WTC11 (cell line): ENCODE data around the gene RPTOR. TPM values are rescaled to one million over a fixed set of nuclear protein-coding genes. Genes with fewer than 3 reads are reported as not detected.

Experiments
- ATAC-seq: fragments of 200-7000 bp; cut with Tn5 transposase; 2 replicates; pipeline ENCODE4 v1.10.0; 2021; ENCODE audit warnings: mild to moderate bottlenecking, moderate library complexity
- CTCF ChIA-PET: fragments of 300-600 bp; sonication (Branson Sonifier 250); formaldehyde crosslinking; loops from one replicate; lab custom pipeline; 2021; ENCODE audit warnings: antibody characterized with exemption; lab: Charles Lee
- POLR2A ChIA-PET: fragments of 350-600 bp; sonication (Branson Sonifier 250); formaldehyde crosslinking; loops from one replicate; lab custom pipeline; 2021; ENCODE audit warnings: antibody characterized with exemption; lab: Charles Lee
- DNase-seq: peaks from one replicate; pipeline ENCODE4 v3.0.0; 2021; ENCODE audit warnings: low spot score
- H3K27ac Mint-ChIP-seq: 2 replicates; pipeline ENCODE4 v1.8.0; 2021; ENCODE audit warnings: mixed read lengths
- H3K27me3 Mint-ChIP-seq: 2 replicates; pipeline ENCODE4 v1.8.0; 2021; ENCODE audit warnings: low read depth, mild to moderate bottlenecking, moderate library complexity, mixed read lengths
- H3K36me3 Mint-ChIP-seq: 2 replicates; pipeline ENCODE4 v1.8.0; 2021; ENCODE audit warnings: mixed read lengths
- H3K4me1 Mint-ChIP-seq: 2 replicates; pipeline ENCODE4 v1.8.0; 2022; ENCODE audit warnings: mixed read lengths
- H3K4me3 Mint-ChIP-seq: 2 replicates; pipeline ENCODE4 v1.8.0; 2021; ENCODE audit warnings: mild to moderate bottlenecking, moderate library complexity, mixed read lengths
- H3K9me3 Mint-ChIP-seq: 2 replicates; pipeline ENCODE4 v1.8.0; 2021; ENCODE audit warnings: mixed read lengths
- CBFB ChIP-seq: sonication (generic); formaldehyde crosslinking; IDR thresholded peaks from 2 replicates; pipeline ENCODE4 v1.8.1; 2022; ENCODE audit warnings: mild to moderate bottlenecking, low read depth, missing genetic modification reagents
- CREM ChIP-seq: sonication (generic); formaldehyde crosslinking; IDR thresholded peaks from 2 replicates; pipeline ENCODE4 v1.8.1; 2022; ENCODE audit warnings: mild to moderate bottlenecking, missing genetic modification reagents, moderate library complexity
- ELF4 ChIP-seq: sonication (generic); formaldehyde crosslinking; IDR thresholded peaks from 2 replicates; pipeline ENCODE4 v1.8.1; 2022; ENCODE audit warnings: low read depth, mild to moderate bottlenecking, moderate library complexity, missing genetic modification reagents
- FOXJ3 ChIP-seq: sonication (generic); formaldehyde crosslinking; IDR thresholded peaks from 2 replicates; pipeline ENCODE4 v1.9.0; 2021; ENCODE audit warnings: missing genetic modification reagents, mild to moderate bottlenecking, borderline replicate concordance
- FOXP1 ChIP-seq: sonication (generic); formaldehyde crosslinking; IDR thresholded peaks from 2 replicates; pipeline ENCODE4 v1.8.0; 2022; ENCODE audit warnings: missing genetic modification reagents, mild to moderate bottlenecking, moderate library complexity, borderline replicate concordance
- GTF2I ChIP-seq: fragments of 250-450 bp; sonication (Bioruptor Pico); conservative IDR thresholded peaks from 2 replicates; pipeline ENCODE4 v1.4.0; 2021; ENCODE audit warnings: mild to moderate bottlenecking
- IRF2 ChIP-seq: sonication (generic); formaldehyde crosslinking; IDR thresholded peaks from 2 replicates; pipeline ENCODE4 v1.8.0; 2022; ENCODE audit warnings: low read depth, missing genetic modification reagents, borderline replicate concordance
- JAZF1 ChIP-seq: fragments of 250-450 bp; sonication (Bioruptor Pico); IDR thresholded peaks from 2 replicates; pipeline ENCODE4 v1.9.0; 2021; ENCODE audit warnings: moderate library complexity, mild to moderate bottlenecking, inconsistent platforms
- NR2C2 ChIP-seq: sonication (generic); formaldehyde crosslinking; IDR thresholded peaks from 2 replicates; pipeline ENCODE4 v1.8.0; 2022; ENCODE audit warnings: mild to moderate bottlenecking, missing genetic modification reagents
- RELA ChIP-seq: sonication (generic); formaldehyde crosslinking; IDR thresholded peaks from 2 replicates; pipeline ENCODE4 v1.8.1; 2022; ENCODE audit warnings: missing genetic modification reagents, mild to moderate bottlenecking, borderline replicate concordance
- ZNF219 ChIP-seq: sonication (generic); formaldehyde crosslinking; IDR thresholded peaks from 2 replicates; pipeline ENCODE4 v1.8.0; 2023; ENCODE audit warnings: missing genetic modification reagents, mild to moderate bottlenecking, borderline replicate concordance
- ZNF423 ChIP-seq: fragments of 250-450 bp; sonication (Bioruptor Pico); IDR thresholded peaks from 2 replicates; pipeline ENCODE4 v2.1.2; 2022; ENCODE audit warnings: mild to moderate bottlenecking, moderate library complexity
- total RNA-seq: library from RNA; stranded (reverse); gene quantifications from 3 replicates; pipeline ENCODE4 v1.2.3, GENCODE V29; 2021
- TF ChIP-seq, protein P1 (sequence below): fragments of 200-600 bp; IDR thresholded peaks from 2 replicates; pipeline ENCODE4 v1.8.0; 2022; ENCODE audit warnings: antibody characterized with exemption
- TF ChIP-seq, protein P2 (sequence below): fragments of 250-450 bp; sonication (Bioruptor Pico); IDR thresholded peaks from 2 replicates; pipeline ENCODE4 v1.9.0; 2021; ENCODE audit warnings: mild to moderate bottlenecking
- TF ChIP-seq, protein P3 (sequence below): sonication (generic); formaldehyde crosslinking; IDR thresholded peaks from 2 replicates; pipeline ENCODE4 v1.8.1; 2023; ENCODE audit warnings: mild to moderate bottlenecking, missing genetic modification reagents, moderate library complexity
- TF ChIP-seq, protein P4 (sequence below): sonication (generic); formaldehyde crosslinking; IDR thresholded peaks from 2 replicates; pipeline ENCODE4 v1.8.1; 2022; ENCODE audit warnings: low read depth, missing genetic modification reagents, borderline replicate concordance
- TF ChIP-seq, protein P5 (sequence below): sonication (generic); formaldehyde crosslinking; IDR thresholded peaks from 2 replicates; pipeline ENCODE4 v1.8.1; 2022; ENCODE audit warnings: mild to moderate bottlenecking, moderate library complexity, missing genetic modification reagents
- TF ChIP-seq, protein P6 (sequence below): sonication (generic); formaldehyde crosslinking; IDR thresholded peaks from 2 replicates; pipeline ENCODE4 v1.8.1; 2023; ENCODE audit warnings: mild to moderate bottlenecking, missing genetic modification reagents, borderline replicate concordance

Gene RPTOR
- total RNA-seq, 1 experiment from 2014 or later = 41.0 TPM

DNA sequence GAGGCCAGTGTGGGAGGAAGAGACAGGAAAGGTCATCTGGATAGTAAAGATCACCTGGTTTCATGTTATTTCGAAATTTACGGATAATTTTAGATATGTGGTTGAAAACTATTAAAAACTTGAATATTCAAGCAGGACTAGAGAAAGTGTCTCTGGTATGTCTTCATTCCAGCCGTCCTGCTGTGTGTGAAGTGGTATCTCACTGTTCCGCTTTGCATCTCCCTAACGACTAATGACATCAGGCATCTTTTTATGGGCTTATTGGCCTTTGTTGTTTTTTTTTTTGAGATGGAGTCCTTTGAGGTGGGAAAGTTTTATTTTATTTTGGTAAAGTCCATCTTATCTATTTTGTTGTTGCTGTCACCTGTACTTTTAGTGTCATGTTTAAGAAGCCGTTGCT is 232.6 kb downstream of the RPTOR start:
- ChIA-PET POLR2A (no interaction called here), CTCF (no interaction called here)
- Mint-ChIP-seq H3K4me3 (no peak overlapping the region), H3K9me3 (no peaks in the 10 kb centered on the region), H3K36me3 (peaks cover 4% of the 10 kb centered on the region), H3K27me3 (no peaks in the 10 kb centered on the region), H3K4me1 (peaks cover 25% of the 10 kb centered on the region), H3K27ac (no peak overlapping the region; the same call in 1 of the 2 replicates)
- no peak for TF ChIP-seq NR2C2 (CRISPR knock-in tag)
- TF ChIP-seq FOXJ3 (CRISPR knock-in tag) = no peak
- no peak for TF ChIP-seq ZNF423 (CRISPR knock-in tag)
- TF ChIP-seq, protein P1, sequence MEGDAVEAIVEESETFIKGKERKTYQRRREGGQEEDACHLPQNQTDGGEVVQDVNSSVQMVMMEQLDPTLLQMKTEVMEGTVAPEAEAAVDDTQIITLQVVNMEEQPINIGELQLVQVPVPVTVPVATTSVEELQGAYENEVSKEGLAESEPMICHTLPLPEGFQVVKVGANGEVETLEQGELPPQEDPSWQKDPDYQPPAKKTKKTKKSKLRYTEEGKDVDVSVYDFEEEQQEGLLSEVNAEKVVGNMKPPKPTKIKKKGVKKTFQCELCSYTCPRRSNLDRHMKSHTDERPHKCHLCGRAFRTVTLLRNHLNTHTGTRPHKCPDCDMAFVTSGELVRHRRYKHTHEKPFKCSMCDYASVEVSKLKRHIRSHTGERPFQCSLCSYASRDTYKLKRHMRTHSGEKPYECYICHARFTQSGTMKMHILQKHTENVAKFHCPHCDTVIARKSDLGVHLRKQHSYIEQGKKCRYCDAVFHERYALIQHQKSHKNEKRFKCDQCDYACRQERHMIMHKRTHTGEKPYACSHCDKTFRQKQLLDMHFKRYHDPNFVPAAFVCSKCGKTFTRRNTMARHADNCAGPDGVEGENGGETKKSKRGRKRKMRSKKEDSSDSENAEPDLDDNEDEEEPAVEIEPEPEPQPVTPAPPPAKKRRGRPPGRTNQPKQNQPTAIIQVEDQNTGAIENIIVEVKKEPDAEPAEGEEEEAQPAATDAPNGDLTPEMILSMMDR = no peak
- no peak for TF ChIP-seq ELF4 (CRISPR knock-in tag)
- TF ChIP-seq JAZF1 (CRISPR knock-in tag) = no peak
- TF ChIP-seq ZNF219 = no peak
- no peak for TF ChIP-seq GTF2I (CRISPR knock-in tag)
- no peak for TF ChIP-seq CREM
- DNase-seq (no peak), ATAC-seq (no peak)

DNA sequence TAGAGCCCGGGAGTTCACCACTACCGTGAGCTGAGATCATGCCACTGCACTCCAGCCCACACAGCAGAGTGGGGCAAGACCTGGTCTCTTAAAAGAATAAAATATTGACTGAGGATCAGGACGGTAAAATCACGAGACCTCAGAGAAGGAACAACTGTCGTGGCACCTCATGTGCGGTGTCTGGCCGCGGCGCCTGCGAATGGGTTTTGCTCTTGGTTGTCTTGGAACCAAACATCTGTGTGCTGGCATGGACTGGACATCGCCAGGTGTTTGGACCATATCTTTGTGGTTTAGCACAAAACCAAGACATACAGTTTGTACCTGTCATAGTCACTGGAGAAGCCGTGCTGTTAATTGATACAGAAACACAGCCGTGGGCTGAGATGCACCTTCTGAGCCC is 234.1 kb downstream of the RPTOR start:
- Mint-ChIP-seq H3K4me1 (peaks cover 35% of the 10 kb centered on the region), H3K4me3 (no peak overlapping the region), H3K27ac (no peak overlapping the region), H3K27me3 (no peaks in the 10 kb centered on the region), H3K9me3 (no peaks in the 10 kb centered on the region), H3K36me3 (peaks cover 4% of the 10 kb centered on the region)
- no peak for TF ChIP-seq RELA (CRISPR knock-in tag)
- TF ChIP-seq FOXP1 (CRISPR knock-in tag) = no peak
- TF ChIP-seq, protein P2, sequence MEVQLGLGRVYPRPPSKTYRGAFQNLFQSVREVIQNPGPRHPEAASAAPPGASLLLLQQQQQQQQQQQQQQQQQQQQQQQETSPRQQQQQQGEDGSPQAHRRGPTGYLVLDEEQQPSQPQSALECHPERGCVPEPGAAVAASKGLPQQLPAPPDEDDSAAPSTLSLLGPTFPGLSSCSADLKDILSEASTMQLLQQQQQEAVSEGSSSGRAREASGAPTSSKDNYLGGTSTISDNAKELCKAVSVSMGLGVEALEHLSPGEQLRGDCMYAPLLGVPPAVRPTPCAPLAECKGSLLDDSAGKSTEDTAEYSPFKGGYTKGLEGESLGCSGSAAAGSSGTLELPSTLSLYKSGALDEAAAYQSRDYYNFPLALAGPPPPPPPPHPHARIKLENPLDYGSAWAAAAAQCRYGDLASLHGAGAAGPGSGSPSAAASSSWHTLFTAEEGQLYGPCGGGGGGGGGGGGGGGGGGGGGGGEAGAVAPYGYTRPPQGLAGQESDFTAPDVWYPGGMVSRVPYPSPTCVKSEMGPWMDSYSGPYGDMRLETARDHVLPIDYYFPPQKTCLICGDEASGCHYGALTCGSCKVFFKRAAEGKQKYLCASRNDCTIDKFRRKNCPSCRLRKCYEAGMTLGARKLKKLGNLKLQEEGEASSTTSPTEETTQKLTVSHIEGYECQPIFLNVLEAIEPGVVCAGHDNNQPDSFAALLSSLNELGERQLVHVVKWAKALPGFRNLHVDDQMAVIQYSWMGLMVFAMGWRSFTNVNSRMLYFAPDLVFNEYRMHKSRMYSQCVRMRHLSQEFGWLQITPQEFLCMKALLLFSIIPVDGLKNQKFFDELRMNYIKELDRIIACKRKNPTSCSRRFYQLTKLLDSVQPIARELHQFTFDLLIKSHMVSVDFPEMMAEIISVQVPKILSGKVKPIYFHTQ (CRISPR knock-in tag) = no peak
- TF ChIP-seq IRF2 = no peak
- TF ChIP-seq, protein P3, sequence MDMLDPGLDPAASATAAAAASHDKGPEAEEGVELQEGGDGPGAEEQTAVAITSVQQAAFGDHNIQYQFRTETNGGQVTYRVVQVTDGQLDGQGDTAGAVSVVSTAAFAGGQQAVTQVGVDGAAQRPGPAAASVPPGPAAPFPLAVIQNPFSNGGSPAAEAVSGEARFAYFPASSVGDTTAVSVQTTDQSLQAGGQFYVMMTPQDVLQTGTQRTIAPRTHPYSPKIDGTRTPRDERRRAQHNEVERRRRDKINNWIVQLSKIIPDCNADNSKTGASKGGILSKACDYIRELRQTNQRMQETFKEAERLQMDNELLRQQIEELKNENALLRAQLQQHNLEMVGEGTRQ (CRISPR knock-in tag) = no peak
- TF ChIP-seq, protein P4, sequence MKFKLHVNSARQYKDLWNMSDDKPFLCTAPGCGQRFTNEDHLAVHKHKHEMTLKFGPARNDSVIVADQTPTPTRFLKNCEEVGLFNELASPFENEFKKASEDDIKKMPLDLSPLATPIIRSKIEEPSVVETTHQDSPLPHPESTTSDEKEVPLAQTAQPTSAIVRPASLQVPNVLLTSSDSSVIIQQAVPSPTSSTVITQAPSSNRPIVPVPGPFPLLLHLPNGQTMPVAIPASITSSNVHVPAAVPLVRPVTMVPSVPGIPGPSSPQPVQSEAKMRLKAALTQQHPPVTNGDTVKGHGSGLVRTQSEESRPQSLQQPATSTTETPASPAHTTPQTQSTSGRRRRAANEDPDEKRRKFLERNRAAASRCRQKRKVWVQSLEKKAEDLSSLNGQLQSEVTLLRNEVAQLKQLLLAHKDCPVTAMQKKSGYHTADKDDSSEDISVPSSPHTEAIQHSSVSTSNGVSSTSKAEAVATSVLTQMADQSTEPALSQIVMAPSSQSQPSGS (CRISPR knock-in tag) = no peak
- TF ChIP-seq, protein P5, sequence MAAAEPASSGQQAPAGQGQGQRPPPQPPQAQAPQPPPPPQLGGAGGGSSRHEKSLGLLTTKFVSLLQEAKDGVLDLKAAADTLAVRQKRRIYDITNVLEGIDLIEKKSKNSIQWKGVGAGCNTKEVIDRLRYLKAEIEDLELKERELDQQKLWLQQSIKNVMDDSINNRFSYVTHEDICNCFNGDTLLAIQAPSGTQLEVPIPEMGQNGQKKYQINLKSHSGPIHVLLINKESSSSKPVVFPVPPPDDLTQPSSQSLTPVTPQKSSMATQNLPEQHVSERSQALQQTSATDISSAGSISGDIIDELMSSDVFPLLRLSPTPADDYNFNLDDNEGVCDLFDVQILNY (CRISPR knock-in tag) = no peak
- TF ChIP-seq, protein P6, sequence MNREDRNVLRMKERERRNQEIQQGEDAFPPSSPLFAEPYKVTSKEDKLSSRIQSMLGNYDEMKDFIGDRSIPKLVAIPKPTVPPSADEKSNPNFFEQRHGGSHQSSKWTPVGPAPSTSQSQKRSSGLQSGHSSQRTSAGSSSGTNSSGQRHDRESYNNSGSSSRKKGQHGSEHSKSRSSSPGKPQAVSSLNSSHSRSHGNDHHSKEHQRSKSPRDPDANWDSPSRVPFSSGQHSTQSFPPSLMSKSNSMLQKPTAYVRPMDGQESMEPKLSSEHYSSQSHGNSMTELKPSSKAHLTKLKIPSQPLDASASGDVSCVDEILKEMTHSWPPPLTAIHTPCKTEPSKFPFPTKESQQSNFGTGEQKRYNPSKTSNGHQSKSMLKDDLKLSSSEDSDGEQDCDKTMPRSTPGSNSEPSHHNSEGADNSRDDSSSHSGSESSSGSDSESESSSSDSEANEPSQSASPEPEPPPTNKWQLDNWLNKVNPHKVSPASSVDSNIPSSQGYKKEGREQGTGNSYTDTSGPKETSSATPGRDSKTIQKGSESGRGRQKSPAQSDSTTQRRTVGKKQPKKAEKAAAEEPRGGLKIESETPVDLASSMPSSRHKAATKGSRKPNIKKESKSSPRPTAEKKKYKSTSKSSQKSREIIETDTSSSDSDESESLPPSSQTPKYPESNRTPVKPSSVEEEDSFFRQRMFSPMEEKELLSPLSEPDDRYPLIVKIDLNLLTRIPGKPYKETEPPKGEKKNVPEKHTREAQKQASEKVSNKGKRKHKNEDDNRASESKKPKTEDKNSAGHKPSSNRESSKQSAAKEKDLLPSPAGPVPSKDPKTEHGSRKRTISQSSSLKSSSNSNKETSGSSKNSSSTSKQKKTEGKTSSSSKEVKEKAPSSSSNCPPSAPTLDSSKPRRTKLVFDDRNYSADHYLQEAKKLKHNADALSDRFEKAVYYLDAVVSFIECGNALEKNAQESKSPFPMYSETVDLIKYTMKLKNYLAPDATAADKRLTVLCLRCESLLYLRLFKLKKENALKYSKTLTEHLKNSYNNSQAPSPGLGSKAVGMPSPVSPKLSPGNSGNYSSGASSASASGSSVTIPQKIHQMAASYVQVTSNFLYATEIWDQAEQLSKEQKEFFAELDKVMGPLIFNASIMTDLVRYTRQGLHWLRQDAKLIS (CRISPR knock-in tag) = no peak
- no peak for TF ChIP-seq CBFB
- POLR2A ChIA-PET = interaction anchor here (1.1 kb wide), 1 partner anchor 37 kb away, joined by 3 read pairs; no protein-coding TSS in a partner anchor
- CTCF ChIA-PET = no interaction called here
- ATAC-seq (no peak), DNase-seq (no peak)
